Hematopoietic multipotent progenitor cell treated with erythropoietin and hydrocortisone succinate and interleukin-3 and kit ligand, for 15 days (in vitro differentiated cells): Measurements from ENCODE around the gene ZNF431.
"Not testable (repeated sequence)": the region's sequence is repeated elsewhere in the genome, so short reads cannot be mapped to it uniquely, and the experiment has no call there.

Experiments used
- DNase-seq: peaks from one replicate; pipeline ENCODE4 v3.0.0-alpha.2; 2015; ENCODE audit warnings: low spot score

Gene ZNF431

DNA sequence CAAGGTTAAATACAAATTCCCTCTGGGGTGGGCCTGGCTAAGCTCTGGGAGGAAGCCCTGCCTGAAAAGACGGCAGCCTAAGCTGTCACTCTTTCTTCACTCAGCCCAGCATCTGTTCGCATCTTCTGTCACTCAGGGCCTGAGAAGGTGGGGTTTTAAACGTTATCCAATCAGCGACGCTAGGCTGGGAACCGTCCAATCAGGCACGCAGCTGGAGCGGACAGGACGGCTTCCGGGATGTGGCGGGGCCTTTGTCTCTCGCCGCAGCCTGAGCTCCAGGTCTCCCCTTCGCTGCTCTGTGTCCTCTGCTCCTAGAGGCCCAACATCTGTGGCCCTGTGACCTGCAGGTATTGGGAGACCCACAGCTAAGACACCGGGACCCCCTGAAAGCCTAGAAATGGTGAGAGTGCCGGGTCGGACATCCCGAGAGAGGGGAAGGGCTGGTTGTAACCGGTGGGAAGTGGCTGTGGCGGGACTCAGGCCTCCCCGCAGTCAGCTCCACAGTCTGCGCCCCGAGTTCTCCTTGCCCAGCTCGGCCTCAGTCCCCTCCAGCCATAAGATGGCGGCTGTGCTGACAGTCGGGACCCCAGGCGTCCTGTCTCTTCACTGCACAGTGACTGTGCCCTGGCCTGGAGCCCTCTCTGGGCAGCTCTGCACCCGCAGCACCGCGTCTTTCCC lies at the start of gene ZNF431:
TSS of gene ZNF431 (plus strand) at position 254 of the 678 bp plus-strand sequence. CDS start at position 398, 144 bp downstream.
- DNase-seq, result peak; percentile 88

- DNase-seq, result no peak
Observed at GRCh38 chr19:21092109-21092508, 49.7 kb upstream of the ZNF431 start.

- no peak for DNase-seq
Observed at GRCh38 chr19:21094347-21095025, 47.4 kb upstream of the ZNF431 start.

GRCh38 chr19:21098291-21098690 lies 43.5 kb upstream of the ZNF431 start:
- no peak for DNase-seq

DNA sequence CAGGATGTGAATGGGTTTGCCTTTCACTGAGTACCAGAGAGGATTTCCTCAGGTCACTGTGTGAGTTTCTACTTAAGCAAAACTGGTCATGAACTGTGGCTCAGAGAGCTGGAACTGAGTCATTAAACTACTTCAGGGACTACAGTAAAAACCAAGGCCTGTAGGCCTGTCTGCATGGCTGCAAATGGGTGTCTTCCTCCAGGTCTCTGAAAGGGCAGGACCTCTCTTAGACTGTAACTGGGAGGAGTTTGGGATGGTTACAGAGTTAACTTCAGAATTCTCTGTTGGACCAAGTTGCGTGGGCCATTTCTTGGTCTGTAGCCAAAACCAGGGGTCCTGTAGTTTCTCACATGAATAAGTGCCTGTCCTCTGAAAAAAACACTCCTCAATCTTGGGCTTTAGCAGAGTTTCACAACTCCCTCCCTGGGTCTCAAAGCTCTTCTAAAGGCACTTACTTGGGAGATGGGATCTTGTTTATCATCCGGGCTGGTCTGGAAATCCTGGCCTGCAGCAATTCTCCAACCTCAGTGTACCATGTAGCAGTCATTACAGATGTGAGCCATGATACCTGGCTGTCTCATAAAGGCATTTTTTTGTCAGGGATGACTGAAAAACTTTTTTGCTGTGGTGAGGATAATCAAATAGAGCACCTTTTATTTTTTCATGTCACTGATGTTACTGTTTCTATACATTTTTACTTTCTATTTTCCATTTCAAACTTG lies 40.2 kb upstream of the ZNF431 start:
- DNase-seq, result no peak

DNA sequence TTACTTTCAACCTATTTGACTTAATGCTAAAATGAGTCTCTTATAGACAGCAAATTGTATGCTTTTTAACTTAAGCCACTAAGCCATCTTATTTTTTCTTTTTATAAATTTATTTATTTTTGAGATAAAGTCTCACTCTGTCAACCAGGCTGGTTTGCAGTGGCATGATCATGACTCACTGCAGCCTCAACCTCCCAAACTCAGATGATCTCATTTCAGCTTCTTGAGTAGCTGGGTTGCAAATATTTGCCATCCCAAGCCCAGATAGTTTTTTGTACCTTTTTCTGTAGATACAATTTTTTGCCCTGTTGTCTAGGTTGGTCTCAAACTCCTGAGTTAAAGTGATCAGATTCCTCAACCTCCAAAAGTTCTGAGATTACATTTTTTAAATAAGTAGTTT lies 32.7 kb upstream of the ZNF431 start:
- DNase-seq, result no peak

- no peak for DNase-seq
Observed at GRCh38 chr19:21110183-21110582, 31.7 kb upstream of the ZNF431 start.

DNA sequence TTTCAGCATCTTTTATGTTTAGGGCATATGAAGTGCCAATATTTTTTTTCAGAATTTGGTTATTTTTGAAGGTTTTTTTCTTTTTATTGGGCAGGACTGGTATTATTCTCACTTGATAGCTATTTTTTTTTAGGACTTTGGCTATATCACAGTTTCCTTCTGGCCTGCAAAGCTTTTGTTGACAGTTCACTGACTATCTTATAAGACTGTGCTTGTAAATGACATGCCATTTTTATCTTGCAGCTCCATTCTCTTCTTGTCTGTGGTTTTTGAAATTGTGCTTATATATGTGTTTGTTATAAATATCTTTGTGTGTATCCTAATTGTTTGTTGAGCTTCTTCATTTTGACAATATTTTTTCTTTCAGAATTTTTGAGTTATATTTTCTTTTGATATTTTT lies 26.4 kb upstream of the ZNF431 start:
- no peak for DNase-seq

- DNase-seq, result no peak
Observed at GRCh38 chr19:21117041-21117907, 24.6 kb upstream of the ZNF431 start.

- no peak for DNase-seq
Observed at GRCh38 chr19:21126078-21126477, 15.8 kb upstream of the ZNF431 start.

DNA sequence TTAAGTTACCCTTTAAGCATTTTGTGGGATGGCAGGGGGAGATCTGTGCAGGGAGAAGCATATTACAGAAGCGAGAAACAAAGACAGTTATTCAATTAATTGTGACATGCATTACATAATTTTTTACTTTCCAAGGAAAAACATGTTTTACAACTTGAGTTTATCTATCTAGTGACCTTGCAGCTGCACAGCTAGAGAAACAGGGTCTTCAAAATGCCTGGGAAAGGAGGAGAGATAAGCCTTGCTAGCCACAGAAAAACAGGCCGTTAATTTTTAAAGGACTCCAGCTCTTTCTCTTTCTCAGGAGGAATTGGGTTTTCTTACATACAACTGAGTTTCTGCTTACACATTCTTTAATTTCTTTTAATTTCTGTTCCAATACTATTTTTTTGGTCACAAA lies 14.8 kb upstream of the ZNF431 start:
- DNase-seq, result no peak

DNA sequence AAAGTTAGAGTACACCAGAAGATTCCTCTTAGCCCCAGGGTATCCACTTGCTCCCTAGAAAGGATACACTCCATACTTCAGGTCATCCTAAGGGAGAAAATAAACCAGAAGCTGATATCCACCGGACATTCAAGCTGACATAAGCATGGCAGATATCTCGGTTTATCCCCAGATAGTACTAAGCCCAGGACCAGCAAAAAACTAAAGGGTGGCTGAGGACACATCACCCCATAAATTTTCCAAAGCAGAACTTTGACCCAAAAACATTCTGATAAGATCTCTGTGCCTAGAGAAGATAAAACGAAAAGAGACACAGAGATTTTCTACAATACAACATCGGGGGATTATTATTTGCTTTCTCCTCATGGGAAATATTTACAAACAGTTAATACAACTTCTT lies 13.9 kb upstream of the ZNF431 start:
- DNase-seq, result no peak

DNA sequence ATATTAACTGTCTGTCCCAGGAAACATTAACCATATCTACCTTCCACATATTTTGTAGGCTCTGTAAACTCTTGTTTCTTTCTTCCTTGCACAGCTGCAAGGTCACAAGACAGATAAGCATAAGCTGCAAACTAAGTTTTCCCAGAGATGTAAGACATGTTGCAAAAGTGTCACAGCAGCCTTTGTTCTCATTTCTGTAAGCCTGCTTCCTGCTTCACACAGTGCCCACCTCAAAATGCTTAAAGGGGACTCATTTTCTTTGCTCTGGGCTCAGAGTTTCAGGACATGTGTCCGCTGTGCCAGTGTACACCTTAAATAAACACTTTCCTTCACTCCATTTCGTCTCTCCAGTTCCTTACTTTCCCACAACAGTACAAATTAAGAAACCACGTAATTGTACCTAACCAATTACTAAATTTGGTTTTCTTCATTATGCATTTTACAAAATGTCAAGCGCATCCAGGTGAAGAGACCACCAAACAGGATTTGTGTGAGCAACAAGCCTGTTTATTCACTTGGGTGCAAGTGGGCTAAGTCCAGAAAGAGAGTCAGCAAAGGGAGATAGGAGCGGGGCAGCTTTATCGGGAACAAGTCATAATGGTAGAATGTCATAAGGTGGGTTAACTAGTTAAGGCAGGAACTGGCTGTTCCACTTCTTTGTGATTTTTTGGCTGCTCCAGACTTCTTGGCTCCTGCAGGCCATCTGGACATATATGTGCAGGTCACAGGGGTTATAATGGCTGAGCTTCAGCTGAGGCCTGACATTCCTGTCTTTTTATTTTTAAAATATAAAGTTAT lies 12.7 kb upstream of the ZNF431 start:
- no peak for DNase-seq

DNA sequence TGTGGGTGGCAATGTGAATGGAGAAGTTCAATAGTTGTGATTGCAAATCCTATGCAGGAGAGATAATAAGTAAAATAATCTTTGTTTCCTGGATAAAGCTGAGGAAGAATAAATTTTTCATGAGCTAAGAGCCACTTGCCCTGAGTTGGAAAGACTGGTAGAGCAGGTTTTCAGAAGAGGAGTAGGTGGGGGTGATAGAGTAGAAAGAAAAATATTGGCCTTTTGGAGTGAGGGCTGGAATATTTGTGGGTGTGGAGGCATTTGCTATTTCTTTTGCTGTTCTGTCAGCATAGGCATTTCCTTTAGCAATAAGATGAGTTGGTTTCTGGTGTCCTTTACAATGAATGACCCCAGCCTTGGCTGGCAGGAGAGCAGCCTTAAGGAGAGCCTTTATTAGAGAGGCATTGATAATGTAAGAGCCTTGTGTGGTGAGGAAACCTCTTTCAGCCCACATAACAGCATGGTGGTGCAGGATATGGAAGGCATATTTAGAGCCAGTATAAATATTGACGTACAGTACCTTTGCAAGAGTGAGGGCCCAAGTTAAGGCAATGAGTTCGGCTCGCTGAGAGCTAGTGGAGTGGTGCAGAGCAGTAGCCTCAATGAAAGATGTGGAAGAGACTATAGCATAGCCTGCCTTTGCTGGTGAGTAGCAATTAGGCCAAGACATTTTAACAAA lies 11.6 kb upstream of the ZNF431 start:
- DNase-seq, result no peak

DNA sequence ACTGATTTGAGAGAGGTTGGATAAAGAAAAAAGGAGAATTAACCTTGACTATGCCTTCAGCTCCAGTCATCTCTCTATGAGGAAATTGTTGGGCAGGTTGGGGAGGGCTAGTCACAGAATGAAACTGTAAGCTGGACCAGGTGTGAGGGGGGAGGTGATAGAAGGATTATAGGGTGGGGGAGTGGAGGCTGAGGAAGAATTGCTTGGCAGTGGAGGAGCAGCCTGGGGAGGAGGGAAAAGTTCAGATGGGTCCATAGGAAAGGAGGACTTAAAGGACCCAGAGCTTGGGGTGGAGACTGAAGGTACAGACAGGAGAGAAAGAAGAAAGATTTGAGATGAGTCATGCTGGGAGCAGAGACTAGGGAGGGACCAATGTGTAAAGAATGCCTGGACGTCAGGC lies 8.2 kb upstream of the ZNF431 start:
- no peak for DNase-seq

GRCh38 chr19:21134934-21135366 lies 6.9 kb upstream of the ZNF431 start:
- no peak for DNase-seq

DNA sequence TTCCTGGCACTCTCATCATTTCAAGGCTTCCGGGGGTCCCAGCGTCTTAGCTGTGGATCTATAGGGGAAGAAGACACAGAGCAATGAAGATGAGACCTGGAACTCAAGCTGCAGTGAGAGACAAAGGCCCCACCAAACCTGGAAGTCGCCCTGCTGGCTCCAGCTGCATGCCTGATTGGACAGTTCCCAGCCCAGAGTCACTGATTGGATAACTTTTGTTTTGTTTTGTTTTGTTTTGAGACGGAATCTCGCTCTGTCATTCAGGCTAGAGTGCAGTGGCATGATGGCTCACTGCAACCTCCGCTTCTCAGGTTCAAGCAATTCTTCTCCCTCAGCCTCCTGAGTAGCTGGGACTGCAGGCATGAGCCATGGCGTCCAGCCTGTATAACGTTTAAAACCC lies 6.4 kb upstream of the ZNF431 start:
- no peak for DNase-seq

GRCh38 chr19:21138130-21138529 lies 3.7 kb upstream of the ZNF431 start:
- no peak for DNase-seq

DNA sequence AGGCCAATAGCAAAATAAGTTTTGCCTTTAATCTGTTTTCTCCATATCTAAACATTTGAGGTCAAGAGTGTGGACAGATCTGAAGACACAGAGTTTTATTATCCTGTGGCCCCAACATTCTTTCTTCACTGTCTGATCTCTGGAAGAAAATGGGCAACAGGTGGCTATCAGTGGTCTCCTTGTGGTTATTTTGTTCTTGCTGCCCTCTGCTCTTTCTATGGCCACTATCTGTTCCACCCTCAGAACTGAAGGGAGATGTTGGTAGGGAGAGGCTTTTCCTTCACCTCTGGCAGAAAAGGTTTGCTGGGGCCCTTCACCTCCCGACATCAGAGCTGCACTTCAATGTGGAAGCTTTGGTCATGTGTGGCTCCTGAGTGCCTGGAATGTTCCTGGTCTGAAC lies 834 bp upstream of the ZNF431 start:
- DNase-seq, result not testable (repeated sequence)

- DNase-seq, result no peak
Observed at GRCh38 chr19:21143428-21143827, 1.6 kb downstream of the ZNF431 start.

- no peak for DNase-seq
Observed at GRCh38 chr19:21143854-21144253, 2.0 kb downstream of the ZNF431 start.
